NCI-H2171 (cell line): ENCODE results near the gene ATP8A2.
"Not testable (repeated sequence)": the region's sequence is repeated elsewhere in the genome, so short reads cannot be mapped to it uniquely, and the experiment has no call there.

Source experiments
- DNase-seq: peaks from one replicate; lab custom pipeline; 2025; lab: John Stamatoyannopoulos, UW

Gene ATP8A2

DNA sequence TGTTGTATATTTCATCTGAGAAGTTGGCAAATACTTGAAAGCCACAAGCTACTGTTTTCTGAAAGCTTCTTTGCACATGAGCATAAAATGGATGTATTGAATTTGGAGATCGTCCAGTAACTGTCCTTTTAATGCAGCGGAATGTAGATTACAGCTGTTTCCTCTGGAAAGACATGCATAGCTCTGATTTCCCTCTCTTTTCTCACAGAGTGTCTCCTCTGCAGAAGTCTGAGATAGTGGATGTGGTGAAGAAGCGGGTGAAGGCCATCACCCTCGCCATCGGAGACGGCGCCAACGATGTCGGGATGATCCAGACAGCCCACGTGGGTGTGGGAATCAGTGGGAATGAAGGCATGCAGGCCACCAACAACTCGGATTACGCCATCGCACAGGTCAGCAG lies 397.1 kb downstream of the ATP8A2 start:
- no peak for DNase-seq

DNA sequence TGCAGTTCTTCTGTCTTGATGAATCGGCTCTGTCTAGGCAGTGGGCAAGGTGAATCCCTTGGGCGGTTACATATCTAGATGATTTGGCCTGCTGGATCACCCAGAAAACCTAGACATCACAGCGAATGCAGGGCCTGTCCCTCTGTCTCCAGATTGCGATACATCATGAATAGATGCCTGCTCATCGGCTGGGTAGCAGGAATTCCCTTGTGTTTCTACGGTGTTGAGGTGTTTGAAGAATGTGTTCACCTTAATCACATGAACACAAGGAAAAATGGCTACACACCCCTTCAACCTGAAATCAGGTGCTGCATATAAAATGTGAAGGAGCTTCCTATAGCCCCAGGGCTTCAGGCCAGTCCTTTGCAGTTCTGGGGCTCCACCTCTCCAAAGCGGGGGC lies 398.8 kb downstream of the ATP8A2 start:
- DNase-seq, result no peak

DNA sequence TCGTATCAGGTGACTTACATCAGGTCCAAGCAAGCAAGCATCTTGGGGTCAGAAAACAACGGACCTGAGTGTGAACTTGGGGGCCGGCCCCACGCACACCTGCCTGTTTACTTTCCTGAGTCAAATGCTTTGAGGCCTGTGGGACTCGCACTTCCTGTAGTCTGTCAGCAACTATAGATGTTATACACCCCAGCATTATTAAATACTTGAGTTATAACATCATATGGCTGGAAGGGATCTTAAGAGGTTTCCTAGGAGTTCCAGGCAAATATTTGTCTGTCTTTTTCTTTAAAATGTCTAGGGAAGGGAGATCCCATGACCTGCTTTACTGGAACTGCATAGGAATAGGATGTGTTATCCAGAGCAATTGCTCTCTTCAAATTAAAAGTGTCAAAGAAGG lies 399.4 kb downstream of the ATP8A2 start:
- DNase-seq, result no peak

DNA sequence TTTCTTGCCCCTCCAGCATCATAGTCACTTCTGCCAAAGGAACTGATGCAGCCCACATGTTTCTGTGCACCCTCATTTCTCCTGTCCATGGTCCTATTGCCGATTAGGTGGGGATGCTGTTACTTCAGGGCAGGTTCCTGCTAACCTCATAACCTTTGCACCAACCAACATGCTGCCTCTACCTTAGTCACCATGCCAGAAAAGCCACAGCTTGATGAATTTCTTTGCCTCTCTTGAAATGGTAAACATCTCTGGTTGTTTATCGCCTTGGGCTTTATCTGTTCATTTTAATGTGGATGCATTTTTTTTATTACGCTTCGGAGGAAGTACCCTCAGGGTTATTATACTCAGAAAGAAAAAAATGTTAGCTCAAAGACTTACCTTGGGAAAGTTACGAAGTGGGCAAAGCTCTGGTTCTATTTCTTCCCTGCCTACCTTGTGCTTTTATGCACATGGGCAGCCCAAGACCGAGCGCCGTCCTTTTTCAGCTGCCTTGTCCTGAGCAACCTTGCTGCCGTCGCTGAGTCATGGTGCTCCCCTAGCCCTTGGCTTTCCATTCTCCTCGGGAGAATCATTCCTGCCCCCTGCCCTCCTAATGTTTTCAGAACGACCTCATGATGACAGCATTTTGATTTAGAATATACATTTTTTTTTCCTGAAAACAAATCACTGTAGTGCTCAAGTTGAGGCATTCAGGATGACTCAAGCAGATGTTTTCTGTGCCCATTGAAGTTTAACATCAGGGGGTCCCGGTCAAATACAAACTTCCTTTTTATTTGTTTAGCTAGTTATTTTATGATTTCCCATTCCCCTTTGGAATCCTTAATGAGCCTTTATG lies 400.1 kb downstream of the ATP8A2 start:
- no peak for DNase-seq

DNA sequence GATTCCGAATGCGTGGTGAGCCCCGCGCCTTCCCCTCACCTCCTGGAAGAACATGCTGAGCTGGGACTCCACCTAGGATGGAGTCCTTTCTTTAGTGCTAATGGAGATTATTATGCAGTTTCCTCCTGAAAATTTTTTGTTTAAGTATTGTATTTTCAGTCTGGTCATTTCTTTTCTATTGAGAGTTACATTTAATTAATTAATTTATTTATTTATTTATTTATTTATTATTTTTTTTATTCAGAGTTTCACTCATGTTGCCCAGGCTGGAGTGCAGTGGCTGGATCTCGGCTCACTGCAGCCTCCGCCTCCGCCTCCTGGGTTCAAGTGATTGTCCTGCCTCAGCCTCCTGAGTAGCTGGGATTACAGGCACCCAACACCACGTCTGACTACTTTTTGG lies 400.8 kb downstream of the ATP8A2 start:
- DNase-seq, result not testable (repeated sequence)

DNA sequence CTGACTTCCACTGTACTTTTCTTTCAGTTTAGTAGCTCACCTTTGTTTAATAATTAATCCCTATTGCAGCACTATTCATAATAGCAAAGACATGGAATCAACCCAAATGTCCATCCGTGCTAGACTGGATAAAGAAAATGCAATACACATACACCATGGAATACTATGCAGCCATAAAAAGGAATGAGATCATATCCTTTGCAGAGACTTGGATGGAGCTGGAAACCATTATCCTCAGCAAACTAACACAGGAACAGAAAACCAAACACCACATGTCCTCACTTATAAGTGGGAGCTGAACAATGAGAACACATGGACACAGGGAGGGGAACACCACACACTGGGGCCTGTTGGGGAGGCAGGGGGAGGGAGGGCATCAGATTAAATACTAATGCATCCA lies 402.3 kb downstream of the ATP8A2 start:
- not testable (repeated sequence) for DNase-seq

DNA sequence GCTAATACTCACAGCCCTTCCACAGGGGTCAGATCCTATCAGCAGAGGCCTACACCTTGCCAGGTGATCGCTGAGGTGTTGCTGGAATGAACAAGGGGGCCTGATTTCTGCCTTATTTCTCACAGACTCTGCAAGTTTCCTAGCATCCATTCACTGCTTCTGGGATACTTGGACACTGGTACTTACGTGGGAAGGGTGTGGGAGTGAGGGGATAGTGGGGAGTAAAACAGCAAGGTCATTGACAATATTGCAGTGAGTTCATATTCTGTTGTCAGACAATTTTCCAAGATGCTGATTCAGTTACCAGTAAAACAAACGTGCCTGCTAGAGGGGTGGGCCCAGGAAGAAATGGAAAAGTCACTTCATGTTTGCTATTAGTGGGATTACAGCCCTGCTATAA lies 403.5 kb downstream of the ATP8A2 start:
- DNase-seq, result no peak

DNA sequence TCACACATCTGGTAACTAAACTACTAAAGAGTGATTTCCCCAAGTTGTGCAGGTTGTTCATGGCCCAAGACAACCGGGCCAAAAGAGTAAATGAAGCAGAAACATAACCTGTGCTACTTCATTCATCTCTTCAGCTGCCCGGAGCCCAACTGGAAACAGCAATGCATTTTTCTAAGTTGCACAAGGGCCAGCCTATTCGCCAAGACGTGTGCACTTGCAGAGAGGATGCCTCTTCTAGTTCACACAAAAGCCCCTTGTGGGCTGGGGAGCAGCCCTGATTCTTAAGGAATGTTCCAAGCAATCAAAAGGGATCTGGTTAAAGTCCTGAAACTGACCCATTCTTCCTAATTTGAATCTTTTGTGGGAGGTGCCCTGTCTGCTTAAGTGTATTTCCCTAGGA lies 404.2 kb downstream of the ATP8A2 start:
- DNase-seq, result no peak

DNA sequence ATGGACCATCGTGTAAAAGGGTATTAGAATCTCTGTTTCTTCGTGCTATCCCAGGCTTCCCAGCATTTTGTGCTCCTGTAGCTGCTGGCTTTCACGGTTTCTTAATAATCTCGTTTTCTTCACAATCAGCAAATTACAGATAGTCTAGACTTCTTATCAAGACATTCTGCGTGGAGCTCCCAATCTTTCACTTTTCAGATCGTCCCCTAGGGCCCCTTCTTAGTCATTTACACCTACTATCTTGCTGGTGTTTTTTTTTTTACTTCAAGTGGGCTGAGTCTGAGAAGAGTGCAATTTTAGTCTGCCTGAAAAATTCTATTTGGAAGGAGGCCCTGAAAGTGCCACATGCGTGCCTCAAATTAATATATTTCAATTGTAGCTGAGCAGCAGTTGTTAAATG lies 404.9 kb downstream of the ATP8A2 start:
- no peak for DNase-seq

DNA sequence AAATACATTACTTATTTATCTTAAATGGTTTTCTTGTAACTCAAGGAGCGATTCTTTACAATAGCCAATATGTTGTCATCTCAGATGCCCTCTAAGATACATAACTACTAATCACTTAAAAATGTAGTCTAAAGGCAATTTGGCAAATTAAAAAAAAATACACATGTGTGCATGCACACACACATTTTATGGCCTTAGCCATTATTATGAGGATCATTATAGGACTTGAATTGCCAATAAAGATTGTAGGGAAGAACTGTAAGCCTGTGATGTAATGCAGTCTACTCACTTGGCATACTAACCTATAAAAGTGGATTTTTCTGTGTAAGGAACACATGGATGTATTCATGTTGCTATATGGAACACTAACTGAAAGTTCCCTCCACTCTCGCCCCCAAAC lies 405.7 kb downstream of the ATP8A2 start:
- no peak for DNase-seq

DNA sequence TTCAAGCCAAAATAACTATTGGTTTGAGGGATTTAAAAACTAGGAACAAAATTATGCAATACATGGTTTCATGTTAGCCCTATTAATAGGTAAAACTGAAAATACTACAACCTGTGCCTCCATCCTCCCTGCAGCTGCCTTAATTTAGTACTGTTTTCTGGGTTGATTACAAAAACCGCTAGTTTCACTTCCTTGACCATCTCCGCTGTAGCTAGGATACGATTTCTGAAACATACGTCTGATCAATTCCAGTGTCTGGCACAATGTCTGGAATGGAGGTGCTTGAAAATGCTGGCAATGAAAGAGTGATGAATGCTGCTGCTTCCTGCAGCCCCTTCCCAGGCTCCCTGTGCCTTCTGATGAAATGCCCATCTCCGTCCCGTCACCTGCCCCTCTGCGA lies 406.6 kb downstream of the ATP8A2 start:
- no peak for DNase-seq

DNA sequence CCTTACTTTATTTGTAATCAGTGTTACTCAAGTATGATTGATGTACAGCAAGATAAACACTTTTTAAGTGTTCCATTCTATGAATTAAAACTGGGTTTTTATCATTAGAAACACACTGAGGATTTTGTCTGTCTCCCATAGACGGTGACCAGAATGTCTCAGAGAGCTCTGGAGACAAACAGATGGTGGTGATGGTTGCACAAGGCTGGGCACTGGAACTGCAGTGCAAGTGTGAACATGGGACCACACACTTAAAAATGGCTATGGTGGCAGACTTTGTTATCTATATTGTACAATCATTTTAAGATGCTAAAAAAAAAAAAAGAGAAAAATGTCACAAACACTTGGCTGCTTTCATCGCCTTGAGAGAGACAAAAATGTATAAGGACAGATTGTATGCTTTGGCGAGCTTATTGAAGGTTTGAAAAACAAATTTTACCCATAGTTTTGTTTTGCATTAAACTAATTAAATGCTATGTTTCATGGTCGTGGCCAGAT lies 407.1 kb downstream of the ATP8A2 start:
- no peak for DNase-seq

DNA sequence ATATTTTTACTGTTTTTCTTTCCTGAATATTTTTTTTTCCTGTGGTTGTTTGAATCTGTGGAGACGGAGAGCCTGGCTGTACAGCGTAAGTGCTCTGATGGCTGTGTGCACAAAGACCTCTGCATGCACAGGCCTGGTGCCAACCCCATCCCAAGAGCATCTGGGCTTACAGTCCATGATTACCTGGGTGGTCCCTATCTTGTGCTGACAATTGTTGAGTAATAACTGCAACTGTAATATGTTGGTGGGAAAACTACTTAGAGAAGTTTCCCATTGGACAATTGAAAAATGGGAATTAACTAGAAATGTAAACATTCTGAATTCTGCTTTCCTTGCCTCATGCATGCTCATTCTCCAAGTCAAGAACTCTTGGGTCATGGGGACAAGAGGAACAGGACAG lies 411.3 kb downstream of the ATP8A2 start:
- DNase-seq, result no peak

DNA sequence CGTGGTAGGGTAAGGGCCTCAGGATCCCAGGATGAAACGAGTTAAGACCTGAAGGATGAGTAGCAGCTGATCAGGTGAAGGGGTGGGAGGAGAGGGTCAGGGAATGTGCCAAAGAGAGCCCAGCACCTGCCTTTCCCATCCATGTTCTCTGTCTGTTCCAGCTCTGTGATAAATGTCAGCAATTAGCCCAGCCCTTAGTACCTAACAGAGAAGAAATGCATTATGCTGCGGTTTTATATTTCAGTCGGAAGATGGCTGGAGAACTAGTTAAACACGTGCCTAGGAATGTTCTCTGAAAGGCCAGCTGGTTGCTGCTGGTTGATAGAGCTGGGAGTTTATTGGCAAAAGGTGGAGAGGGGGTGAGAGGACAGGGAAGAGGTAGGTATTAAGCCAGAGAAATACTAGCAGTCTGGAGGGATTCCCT lies 411.8 kb downstream of the ATP8A2 start:
- DNase-seq, result peak; percentile 68

DNA sequence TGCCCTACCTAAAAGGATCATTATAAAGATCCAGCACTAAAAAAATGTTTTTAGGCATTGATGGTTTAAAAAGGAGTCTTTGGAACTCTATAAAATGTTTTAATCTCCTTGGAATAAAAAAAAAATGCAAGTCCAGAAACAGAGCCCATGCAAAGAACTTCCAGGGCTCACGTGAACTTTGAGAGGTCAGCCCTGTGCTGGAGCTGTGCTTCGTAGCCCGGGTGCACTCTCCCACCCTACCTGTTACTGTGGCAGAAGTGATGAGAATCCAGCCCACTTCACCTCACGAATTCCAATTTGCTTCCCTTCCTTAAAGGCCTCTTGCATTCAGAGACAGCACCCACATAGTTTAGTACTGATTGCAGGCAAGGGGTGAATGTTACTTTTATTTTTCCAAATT lies 412.3 kb downstream of the ATP8A2 start:
- DNase-seq, result no peak

DNA sequence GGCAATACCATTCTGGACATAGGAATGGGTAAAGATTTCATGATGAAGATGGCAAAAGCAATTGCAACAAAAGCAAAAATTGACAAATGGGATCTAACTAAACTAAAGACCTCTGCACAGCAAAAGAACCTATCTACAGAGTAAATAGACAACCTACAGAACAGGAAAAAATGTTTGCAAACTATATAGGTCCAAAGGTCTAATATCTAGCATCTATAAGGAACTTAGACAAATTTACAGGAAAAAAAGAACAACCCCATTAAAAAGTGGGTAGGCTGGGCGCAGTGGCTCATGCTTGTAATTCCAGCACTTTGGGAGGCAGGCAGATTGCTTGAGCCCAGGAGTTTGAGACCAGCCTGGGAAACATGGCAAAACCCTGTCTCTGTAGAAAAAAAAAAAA lies 418.4 kb downstream of the ATP8A2 start:
- not testable (repeated sequence) for DNase-seq

DNA sequence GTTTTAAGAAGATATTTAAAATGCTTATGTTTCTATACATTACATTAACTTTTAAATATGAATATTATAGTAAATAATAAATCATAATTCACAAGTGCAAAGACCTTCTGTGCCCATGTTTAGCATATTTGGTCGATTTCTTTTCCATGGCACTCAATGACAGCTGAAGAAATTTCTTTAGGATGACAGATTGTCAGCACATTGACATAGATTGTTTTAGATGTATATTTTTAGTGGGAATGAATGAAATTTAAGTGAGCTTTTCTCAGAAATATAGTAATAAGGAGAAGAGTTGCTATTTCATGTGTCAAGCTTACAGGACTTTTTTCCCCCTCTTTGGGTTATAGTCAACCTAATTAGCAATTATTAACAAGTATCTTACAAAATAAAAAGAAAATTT lies 423.5 kb downstream of the ATP8A2 start:
- no peak for DNase-seq

DNA sequence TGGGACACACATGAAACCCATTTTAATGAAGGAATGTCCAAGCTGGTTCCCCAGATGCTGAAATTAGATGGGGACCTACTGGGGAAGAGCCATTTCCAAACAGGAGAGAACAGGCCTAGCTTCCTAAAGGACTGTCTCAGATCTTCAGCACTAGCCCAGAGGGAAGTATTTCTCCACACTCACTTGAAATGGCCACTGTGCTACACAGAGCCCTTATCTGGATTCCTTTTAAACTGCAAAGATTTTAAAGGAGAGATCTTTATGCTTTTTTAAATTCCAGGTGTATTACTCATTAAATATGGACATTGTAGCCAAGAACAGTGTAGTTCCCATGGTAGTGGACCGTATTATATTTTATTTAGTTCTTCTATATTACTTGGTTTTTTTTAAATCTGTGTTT lies 424.7 kb downstream of the ATP8A2 start:
- DNase-seq, result no peak

DNA sequence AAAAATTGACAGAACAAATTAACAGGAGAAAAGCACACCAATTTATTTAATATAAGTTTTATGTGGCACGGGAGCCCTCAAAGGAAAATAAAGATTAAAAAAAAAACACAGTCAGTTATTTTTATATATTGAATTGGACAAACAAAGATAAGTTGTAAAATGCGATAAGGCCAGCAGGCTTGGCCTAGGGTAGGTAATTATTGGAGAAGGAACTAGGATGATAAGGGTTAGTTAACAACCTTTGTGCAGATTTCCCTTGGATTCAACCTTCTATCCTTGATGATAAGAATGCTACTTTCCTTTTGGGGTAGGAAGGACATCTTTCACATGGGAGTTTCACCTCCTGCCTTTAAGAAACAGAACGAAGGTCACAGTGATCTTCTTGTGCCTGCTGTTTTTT lies 427.2 kb downstream of the ATP8A2 start:
- no peak for DNase-seq

DNA sequence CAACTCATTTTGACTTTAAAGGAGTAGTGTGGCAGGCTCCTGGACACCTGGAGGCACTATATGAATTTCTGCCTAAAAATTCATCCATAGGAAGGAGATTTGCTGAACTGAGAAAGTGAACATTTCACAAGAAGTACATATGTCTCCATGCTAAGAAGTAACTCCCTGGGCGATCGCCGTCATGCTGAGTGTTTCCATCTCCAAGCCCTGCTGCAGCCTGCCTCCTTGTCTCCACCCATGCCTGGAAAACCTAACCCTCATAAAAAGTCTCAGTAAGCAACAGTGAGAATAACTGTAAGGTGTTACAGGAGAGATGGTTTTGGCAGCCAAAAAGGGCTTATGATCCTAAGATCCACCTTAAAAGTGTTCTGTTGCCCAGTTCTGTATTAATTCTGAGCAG lies 428.7 kb downstream of the ATP8A2 start:
- no peak for DNase-seq

DNA sequence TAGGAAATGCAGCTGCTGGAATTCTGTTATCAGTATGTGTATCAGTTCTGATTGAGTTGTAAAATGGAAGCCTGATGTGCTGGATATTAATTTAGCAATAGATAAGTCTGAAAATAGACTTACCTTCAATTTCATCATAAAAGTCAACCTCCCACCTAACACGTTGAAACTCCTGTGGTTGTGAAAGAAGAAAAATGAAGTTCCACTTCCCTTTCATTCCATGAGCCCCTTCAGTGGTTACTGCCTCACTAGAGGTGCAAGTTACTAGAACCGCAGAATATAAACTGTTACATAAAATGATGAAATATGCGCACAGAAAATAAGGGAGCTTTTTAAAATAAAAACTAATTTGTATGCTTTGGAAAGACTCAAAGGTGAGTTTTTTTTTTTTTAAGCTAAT lies 430.8 kb downstream of the ATP8A2 start:
- no peak for DNase-seq

DNA sequence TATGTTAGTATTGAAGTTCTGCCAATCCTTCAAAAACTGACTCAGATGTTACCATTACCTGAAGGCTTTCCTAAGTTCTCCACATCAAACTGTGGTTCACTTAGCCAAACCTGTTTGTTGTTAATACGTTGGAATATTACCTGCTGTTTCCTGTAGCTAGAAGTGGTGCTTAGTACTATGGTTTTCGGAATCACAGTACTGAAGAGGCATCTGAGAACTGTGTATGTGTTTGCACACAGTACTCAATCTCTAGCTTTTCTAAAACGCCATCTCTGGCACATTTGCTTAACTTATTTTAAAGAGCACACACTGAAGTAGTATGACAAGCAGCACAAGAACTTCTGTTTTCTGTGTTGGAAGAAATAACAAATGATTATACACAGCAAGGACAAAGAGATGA lies 431.9 kb downstream of the ATP8A2 start:
- DNase-seq, result no peak

DNA sequence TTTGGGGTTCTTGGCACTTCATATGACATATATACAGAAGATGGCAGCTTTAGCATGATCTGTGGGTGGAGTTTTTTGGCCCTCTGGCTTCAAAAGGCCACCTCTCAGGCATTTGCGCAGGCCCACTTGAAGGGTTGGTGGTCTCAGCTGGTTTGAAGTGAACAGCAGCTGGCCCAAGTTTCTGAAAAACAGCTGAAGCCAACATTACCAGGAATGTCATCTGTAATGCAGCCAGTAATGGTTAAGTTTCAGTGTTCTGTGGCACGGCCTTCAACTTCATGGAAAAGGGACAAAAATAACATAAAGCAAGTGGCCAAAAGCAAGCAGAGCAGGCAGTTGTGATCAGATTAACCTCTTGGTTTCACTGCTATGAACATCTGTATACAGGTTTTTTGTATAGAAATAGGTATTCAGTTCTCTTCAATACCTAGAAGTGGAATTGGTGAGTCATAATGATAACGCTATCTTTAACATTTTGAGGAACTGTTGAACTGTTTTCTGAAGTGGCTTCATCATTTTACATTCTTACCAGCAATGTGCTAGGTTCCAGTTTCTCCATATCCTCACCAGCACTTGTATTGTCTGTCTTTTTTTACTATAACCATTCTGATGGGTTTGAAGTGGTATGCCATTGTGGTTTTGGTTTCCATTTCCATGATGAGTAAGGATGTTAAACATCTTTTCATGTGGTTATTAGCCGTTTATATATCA lies 434.6 kb downstream of the ATP8A2 start:
- DNase-seq, result no peak
